GM12878 (cell line): ENCODE data around the gene TIMP2. TPM values are rescaled to one million over a fixed set of nuclear protein-coding genes. Genes with fewer than 3 reads are reported as not detected.

Experiments
- ATAC-seq: fragments of 200-7000 bp; cut with Tn5 transposase; 3 replicates; pipeline ENCODE4 v1.9.1; 2020; ENCODE audit warnings: mild to moderate bottlenecking, moderate library complexity
- BruUV-seq: library from RNA; stranded (reverse); fragments of 400-500 nt; replicated peaks from 2 replicates; lab custom pipeline; 2021; lab: Mats Ljungman, UMichigan
- CTCF ChIA-PET: fragments of 300-600 bp; sonication (Branson Sonifier 250); formaldehyde crosslinking; extraction: SDS; loops from one replicate; lab custom pipeline; 2021; ENCODE audit warnings: inconsistent platforms; lab: Yijun Ruan, JAX
- POLR2A ChIA-PET: fragments of 350-600 bp; formaldehyde crosslinking; extraction: SDS; loops from one replicate; lab custom pipeline; 2021; ENCODE audit warnings: inconsistent platforms; lab: Charles Lee
- RAD21 ChIA-PET: fragments of 300-600 bp; sonication (Branson Sonifier 250); formaldehyde crosslinking; loops from one replicate; lab custom pipeline; 2023; ENCODE audit warnings: antibody characterized with exemption; ENCODE audit not compliant: unreplicated experiment; lab: Charles Lee
- SMC1A ChIA-PET: fragments of 300-600 bp; sonication (Branson Sonifier 250); formaldehyde crosslinking; loops from one replicate; lab custom pipeline; 2023; ENCODE audit not compliant: unreplicated experiment, uncharacterized antibody; lab: Charles Lee
- DNase-seq: peaks from one replicate; pipeline ENCODE4 v3.0.0-alpha.2; 2011; ENCODE audit warnings: low read depth, low spot score
- FAIRE-seq: peaks from 3 replicates; lab custom pipeline; 2011; peaks lifted over from hg19 to GRCh38; lab: Jason Lieb, UNC
- H2AFZ ChIP-seq: 2 replicates; pipeline ENCODE4 v1.6.0; 2011; ENCODE audit warnings: low read depth, low read length, control low read depth; ENCODE audit not compliant: control insufficient read depth
- H3K27ac ChIP-seq: 2 replicates; pipeline ENCODE4 v1.5.1; 2011; ENCODE audit warnings: control low read depth; ENCODE audit not compliant: control insufficient read depth, insufficient read depth
- H3K27me3 ChIP-seq, 2 experiments: replicated peaks in 1 of 2; 2 replicates each; pipeline versions ENCODE4 v1.6.0 to v1.6.1; 2011; ENCODE audit warnings: low read length in 1 of 2; ENCODE audit not compliant: control insufficient read depth in 2 of 2, insufficient read depth in 2 of 2
- H3K36me3 ChIP-seq, 2 experiments: 2 replicates each; pipeline ENCODE4 v1.5.1; 2011; ENCODE audit warnings: low read length in 1 of 2; ENCODE audit not compliant: control insufficient read depth in 2 of 2, insufficient read depth in 2 of 2
- H3K4me1 ChIP-seq: 2 replicates; pipeline ENCODE4 v1.6.1; 2011; ENCODE audit warnings: mild to moderate bottlenecking, low read length, moderate library complexity, mixed read lengths; ENCODE audit not compliant: control insufficient read depth, insufficient read depth
- H3K4me2 ChIP-seq: 2 replicates; pipeline ENCODE4 v1.6.0; 2011; ENCODE audit warnings: control low read depth; ENCODE audit not compliant: control insufficient read depth, insufficient read depth
- H3K4me3 ChIP-seq: fragments of 200-600 bp; sonication (generic); 2 replicates; pipeline ENCODE4 v1.5.1; 2016
- H3K79me2 ChIP-seq: 2 replicates; pipeline ENCODE4 v1.6.0; 2011; ENCODE audit warnings: low read length; ENCODE audit not compliant: control insufficient read depth, insufficient read depth
- H3K9ac ChIP-seq: 2 replicates; pipeline ENCODE4 v1.8.0; 2011; ENCODE audit warnings: low read length, control low read depth, mixed read lengths; ENCODE audit not compliant: control insufficient read depth, insufficient read depth
- H3K9me3 ChIP-seq: replicated peaks from 3 replicates; pipeline ENCODE4 v1.5.1; 2011; ENCODE audit warnings: mild to moderate bottlenecking, low read length; ENCODE audit not compliant: control insufficient read depth, insufficient read depth
- H4K20me1 ChIP-seq: 2 replicates; pipeline ENCODE4 v1.6.0; 2011; ENCODE audit not compliant: control insufficient read depth, insufficient read depth
- BACH1 ChIP-seq: fragments of 450-650 bp; IDR thresholded peaks from 2 replicates; pipeline ENCODE4 v1.6.1; 2017; ENCODE audit warnings: mild to moderate bottlenecking, borderline replicate concordance
- BMI1 ChIP-seq: fragments of 450-650 bp; IDR thresholded peaks from 2 replicates; pipeline ENCODE4 v1.6.1; 2016; ENCODE audit warnings: mild to moderate bottlenecking, moderate library complexity, borderline replicate concordance
- CHD1 ChIP-seq: IDR thresholded peaks from 2 replicates; pipeline ENCODE4 v1.6.1; 2012; ENCODE audit warnings: low read depth, low read length, improper control_type of control experiment
- ETV6 ChIP-seq, 2 experiments: fragments of 450-650 bp in 1 of 2; IDR thresholded peaks in 1 of 2; conservative IDR thresholded peaks in 1 of 2; 2 replicates each; pipeline ENCODE4 v1.6.1; 2014; ENCODE audit warnings: antibody characterized with exemption in 1 of 2, borderline replicate concordance in 1 of 2, low read depth in 1 of 2, mild to moderate bottlenecking in 1 of 2, moderate library complexity in 1 of 2
- HDAC6 ChIP-seq: fragments of 200-600 bp; sonication (generic); IDR thresholded peaks from one replicate; pipeline ENCODE4 v1.8.0; 2017; ENCODE audit warnings: antibody characterized with exemption; ENCODE audit not compliant: unreplicated experiment
- LARP7 ChIP-seq: fragments of 450-650 bp; IDR thresholded peaks from 2 replicates; pipeline ENCODE4 v1.6.1; 2017; ENCODE audit warnings: mild to moderate bottlenecking
- NR2C2 ChIP-seq: IDR thresholded peaks from 2 replicates; pipeline ENCODE4 v1.6.1; 2011; ENCODE audit warnings: borderline replicate concordance, low read depth; ENCODE audit not compliant: control insufficient read depth, insufficient read length
- RFX5 ChIP-seq: IDR thresholded peaks from 2 replicates; pipeline ENCODE4 v1.6.1; 2011; ENCODE audit warnings: low read depth, low read length, improper control_type of control experiment
- SMC3 ChIP-seq: IDR thresholded peaks from 2 replicates; pipeline ENCODE4 v1.6.1; 2011; ENCODE audit warnings: low read length, improper control_type of control experiment, borderline replicate concordance
- SRF ChIP-seq, 2 experiments: IDR thresholded peaks; 2 replicates each; pipeline ENCODE4 v1.6.1; 2011; ENCODE audit warnings: low read depth in 2 of 2, low read length in 2 of 2, mild to moderate bottlenecking in 1 of 2, moderate library complexity in 1 of 2
- STAT1 ChIP-seq: fragments of 450-650 bp; conservative IDR thresholded peaks from 2 replicates; pipeline ENCODE4 v1.6.1; 2014; ENCODE audit warnings: antibody characterized with exemption, mild to moderate bottlenecking
- ZNF24 ChIP-seq: fragments of 450-650 bp; IDR thresholded peaks from 2 replicates; pipeline ENCODE4 v1.6.1; 2017; ENCODE audit warnings: antibody characterized with exemption, mild to moderate bottlenecking
- WGBS: methylation state at CpG from one replicate; pipeline ENCODE4 v1.1.6; 2016; ENCODE audit warnings: low lambda C conversion rate; ENCODE audit not compliant: insufficient replicate concordance, insufficient coverage; ENCODE audit errors: missing lambda C conversion rate; 5-methylcytosine and 5-hydroxymethylcytosine counted together
- in situ Hi-C: fragments of 300-500 bp; cut with MboI; formaldehyde crosslinking; loops from 9 replicates; pipeline ENCODE4 v1.14.3; 2018; ENCODE audit warnings: mixed read lengths
- intact Hi-C: fragments of 100-400 bp; cut with micrococcal nuclease; formaldehyde crosslinking; loops from one replicate; pipeline ENCODE4 v1.14.2; 2022; ENCODE audit not compliant: unreplicated experiment
- polyA plus RNA-seq, 11 experiments: library from polyadenylated mRNA; depleted of rRNA in 4 of 11; unstranded in 6 of 11; stranded (reverse) in 5 of 11; fragments of >200 nt; fragmentation: Nextera tagmentation in 4 of 11; fragmentation: Illumina TruSeq in 1 of 11; extraction: Ambion mirVana in 4 of 11; extraction: Trizol in 1 of 11; gene quantifications; 1 replicate in 1 of 11; 2 replicates in 10 of 11; pipeline versions ENCODE4 v1.2.1 to v1.2.3, GENCODE V29; 2011 to 2016; ENCODE audit warnings: inconsistent platforms in 2 of 11, missing spikeins in 2 of 11, low read depth in 1 of 11
- total RNA-seq, 4 experiments: library from RNA; depleted of rRNA in 3 of 4; stranded (reverse); fragments of >200 nt in 3 of 4; fragmentation: Illumina TruSeq in 1 of 4; extraction: Trizol in 1 of 4; gene quantifications; 2 replicates each; pipeline versions ENCODE4 v1.2.1 to v1.2.3, GENCODE V29; 2013 to 2021
- TF ChIP-seq, protein P1 (sequence below): IDR thresholded peaks from 2 replicates; pipeline ENCODE4 v1.6.1; 2012; ENCODE audit warnings: low read length, inconsistent platforms
- TF ChIP-seq, protein P2 (sequence below): fragments of 450-650 bp; IDR thresholded peaks from 2 replicates; pipeline ENCODE4 v1.6.1; 2016; ENCODE audit warnings: mild to moderate bottlenecking
- TF ChIP-seq, protein P3 (sequence below): fragments of 450-650 bp; IDR thresholded peaks from 2 replicates; pipeline ENCODE4 v1.6.1; 2018; ENCODE audit warnings: mild to moderate bottlenecking, low read depth, moderate library complexity; ENCODE audit not compliant: partially characterized antibody

TIMP2 gene
- total and polyA plus RNA-seq, 10 of the 15 experiments (the other 5 are each of a cell fraction or from before 2014, with no cell fraction given): 0.03 to 0.41 (median 0.04) TPM; not detected in 7

DNA sequence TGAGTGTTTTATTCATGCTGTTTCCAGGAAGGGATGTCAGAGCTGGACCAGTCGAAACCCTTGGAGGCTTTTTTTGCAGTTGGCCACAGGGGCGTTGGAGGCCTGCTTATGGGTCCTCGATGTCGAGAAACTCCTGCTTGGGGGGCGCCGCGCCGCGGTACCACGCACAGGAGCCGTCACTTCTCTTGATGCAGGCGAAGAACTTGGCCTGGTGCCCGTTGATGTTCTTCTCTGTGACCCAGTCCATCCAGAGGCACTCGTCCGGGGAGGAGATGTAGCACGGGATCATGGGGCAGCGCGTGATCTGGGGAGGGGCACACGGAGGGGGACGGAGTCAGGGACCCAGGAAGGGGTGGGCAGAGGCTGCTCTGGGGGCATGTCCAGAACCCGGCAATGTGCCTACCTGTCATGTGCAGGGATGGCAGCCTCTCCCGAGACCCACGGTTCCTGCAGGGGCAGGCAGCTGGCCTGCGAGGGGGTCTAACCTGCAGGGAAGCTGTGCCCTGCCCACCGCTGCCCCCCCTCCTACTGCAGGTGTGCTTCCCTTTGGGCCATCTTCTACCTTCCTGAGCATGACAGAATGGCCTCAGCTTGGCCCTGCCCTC is 69.5 kb downstream of the TIMP2 start:
- in situ Hi-C loops: no loop called here
- H2AFZ ChIP-seq: no peak overlapping the region
- TF ChIP-seq STAT1: no peak
- TF ChIP-seq, protein P1, sequence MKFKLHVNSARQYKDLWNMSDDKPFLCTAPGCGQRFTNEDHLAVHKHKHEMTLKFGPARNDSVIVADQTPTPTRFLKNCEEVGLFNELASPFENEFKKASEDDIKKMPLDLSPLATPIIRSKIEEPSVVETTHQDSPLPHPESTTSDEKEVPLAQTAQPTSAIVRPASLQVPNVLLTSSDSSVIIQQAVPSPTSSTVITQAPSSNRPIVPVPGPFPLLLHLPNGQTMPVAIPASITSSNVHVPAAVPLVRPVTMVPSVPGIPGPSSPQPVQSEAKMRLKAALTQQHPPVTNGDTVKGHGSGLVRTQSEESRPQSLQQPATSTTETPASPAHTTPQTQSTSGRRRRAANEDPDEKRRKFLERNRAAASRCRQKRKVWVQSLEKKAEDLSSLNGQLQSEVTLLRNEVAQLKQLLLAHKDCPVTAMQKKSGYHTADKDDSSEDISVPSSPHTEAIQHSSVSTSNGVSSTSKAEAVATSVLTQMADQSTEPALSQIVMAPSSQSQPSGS: no peak
- TF ChIP-seq, protein P2, sequence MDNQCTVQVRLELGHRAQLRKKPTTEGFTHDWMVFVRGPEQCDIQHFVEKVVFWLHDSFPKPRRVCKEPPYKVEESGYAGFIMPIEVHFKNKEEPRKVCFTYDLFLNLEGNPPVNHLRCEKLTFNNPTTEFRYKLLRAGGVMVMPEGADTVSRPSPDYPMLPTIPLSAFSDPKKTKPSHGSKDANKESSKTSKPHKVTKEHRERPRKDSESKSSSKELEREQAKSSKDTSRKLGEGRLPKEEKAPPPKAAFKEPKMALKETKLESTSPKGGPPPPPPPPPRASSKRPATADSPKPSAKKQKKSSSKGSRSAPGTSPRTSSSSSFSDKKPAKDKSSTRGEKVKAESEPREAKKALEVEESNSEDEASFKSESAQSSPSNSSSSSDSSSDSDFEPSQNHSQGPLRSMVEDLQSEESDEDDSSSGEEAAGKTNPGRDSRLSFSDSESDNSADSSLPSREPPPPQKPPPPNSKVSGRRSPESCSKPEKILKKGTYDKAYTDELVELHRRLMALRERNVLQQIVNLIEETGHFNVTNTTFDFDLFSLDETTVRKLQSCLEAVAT: no peak
- no peak for TF ChIP-seq SMC3
- no peak for TF ChIP-seq CHD1
- TF ChIP-seq BACH1: no peak
- no peak for TF ChIP-seq BMI1
- no peak for TF ChIP-seq LARP7
- TF ChIP-seq SRF (IDR thresholded peaks at IDR 0.05; ENCODE audit: low read depth in 2 of 2, low read length in 2 of 2): no peak
- no peak for TF ChIP-seq NR2C2
- no peak for TF ChIP-seq ETV6 (conservative IDR thresholded peaks at IDR 0.05 in 1 of 2, IDR thresholded peaks at IDR 0.05 in 1 of 2; ENCODE audit: borderline replicate concordance in 1 of 2, low read depth in 1 of 2)
- TF ChIP-seq, protein P3, sequence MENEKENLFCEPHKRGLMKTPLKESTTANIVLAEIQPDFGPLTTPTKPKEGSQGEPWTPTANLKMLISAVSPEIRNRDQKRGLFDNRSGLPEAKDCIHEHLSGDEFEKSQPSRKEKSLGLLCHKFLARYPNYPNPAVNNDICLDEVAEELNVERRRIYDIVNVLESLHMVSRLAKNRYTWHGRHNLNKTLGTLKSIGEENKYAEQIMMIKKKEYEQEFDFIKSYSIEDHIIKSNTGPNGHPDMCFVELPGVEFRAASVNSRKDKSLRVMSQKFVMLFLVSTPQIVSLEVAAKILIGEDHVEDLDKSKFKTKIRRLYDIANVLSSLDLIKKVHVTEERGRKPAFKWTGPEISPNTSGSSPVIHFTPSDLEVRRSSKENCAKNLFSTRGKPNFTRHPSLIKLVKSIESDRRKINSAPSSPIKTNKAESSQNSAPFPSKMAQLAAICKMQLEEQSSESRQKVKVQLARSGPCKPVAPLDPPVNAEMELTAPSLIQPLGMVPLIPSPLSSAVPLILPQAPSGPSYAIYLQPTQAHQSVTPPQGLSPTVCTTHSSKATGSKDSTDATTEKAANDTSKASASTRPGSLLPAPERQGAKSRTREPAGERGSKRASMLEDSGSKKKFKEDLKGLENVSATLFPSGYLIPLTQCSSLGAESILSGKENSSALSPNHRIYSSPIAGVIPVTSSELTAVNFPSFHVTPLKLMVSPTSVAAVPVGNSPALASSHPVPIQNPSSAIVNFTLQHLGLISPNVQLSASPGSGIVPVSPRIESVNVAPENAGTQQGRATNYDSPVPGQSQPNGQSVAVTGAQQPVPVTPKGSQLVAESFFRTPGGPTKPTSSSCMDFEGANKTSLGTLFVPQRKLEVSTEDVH: no peak
- no peak for TF ChIP-seq HDAC6
- no peak for TF ChIP-seq RFX5
- TF ChIP-seq ZNF24: no peak
- H3K9ac ChIP-seq: no peak overlapping the region
- no peaks in the 10 kb centered on the region for H4K20me1 ChIP-seq
- RAD21 ChIA-PET: no interaction called here
- no peak overlapping the region for H3K4me2 ChIP-seq
- H3K9me3 ChIP-seq: no peaks in the 10 kb centered on the region
- no peaks in the 10 kb centered on the region for H3K36me3 ChIP-seq
- DNase-seq (no peak), ATAC-seq (no peak), FAIRE-seq (no peak)
- H3K4me1 ChIP-seq: no peaks in the 10 kb centered on the region
- CTCF ChIA-PET: interaction anchor here (1.1 kb wide), 1 partner anchor 389 kb away, joined by 3 read pairs; no protein-coding TSS in a partner anchor
- H3K79me2 ChIP-seq: no peaks in the 10 kb centered on the region
- no peak overlapping the region for H3K4me3 ChIP-seq
- 37% methylated on average over 19 of the region's 25 CpGs for WGBS
- no peak overlapping the region for H3K27ac ChIP-seq
- BruUV-seq: no TSS peak
- no peaks in the 10 kb centered on the region; a peak in 1 of 4 replicates for H3K27me3 ChIP-seq
- SMC1A ChIA-PET: no interaction called here
- POLR2A ChIA-PET: no interaction called here
- intact Hi-C loops: no loop called here
